ENCODE results near the gene MRPL9.

The MRPL9 gene

GRCh38 chr1:151809290-151809984 lies 46.1 kb upstream of the MRPL9 start:
- Histone ChIP-seq H3K27ac (ENCODE audit: low read length) (no peak overlapping the region), H3K27me3 (replicated peaks; ENCODE audit: insufficient read depth, low read length) (no peaks in the 10 kb centered on the region), H3K4me2 (ENCODE audit: low read depth, low read length) (no peak overlapping the region), H3F3A (ENCODE audit: insufficient read depth, low read length) (no peaks in the 10 kb centered on the region), H3K9ac (ENCODE audit: low read length) (no peak overlapping the region), H3K36me3 (replicated peaks; ENCODE audit: insufficient read depth, low read length) (no peaks in the 10 kb centered on the region), H3K9me3 (replicated peaks; ENCODE audit: insufficient read depth, low read length) (no peaks in the 10 kb centered on the region), H3K4me1 (ENCODE audit: low read length) (peaks cover 1% of the 10 kb centered on the region; the same call in 1 of the 2 replicates), H3K9me2 (replicated peaks; ENCODE audit: insufficient read depth, low read length) (no peaks in the 10 kb centered on the region), H3K4me3 (ENCODE audit: low read length) (no peak overlapping the region), H4K20me1 (ENCODE audit: insufficient read depth, low read length) (no peaks in the 10 kb centered on the region), H2AFZ (ENCODE audit: low read length) (no peak overlapping the region), H3K79me2 (ENCODE audit: low read length) (no peaks in the 10 kb centered on the region)
- TF ChIP-seq EZH2phosphoT487 (IDR thresholded peaks at IDR 0.05; ENCODE audit: low read length) = no peak
- TF ChIP-seq CTCF (IDR thresholded peaks at IDR 0.05; ENCODE audit: low read length) = no peak
- no peak for TF ChIP-seq EZH2 (optimal IDR thresholded peaks at IDR 0.05; ENCODE audit: low read depth, low read length)
- no peak for DNase-seq

GRCh38 chr1:151807766-151808165 lies 44.5 kb upstream of the MRPL9 start:
- no peaks in the 10 kb centered on the region for H3K9me2 ChIP-seq (replicated peaks; ENCODE audit: insufficient read depth, low read length)
- TF ChIP-seq CTCF (IDR thresholded peaks at IDR 0.05; ENCODE audit: low read length) (no peak), EZH2 (optimal IDR thresholded peaks at IDR 0.05; ENCODE audit: low read depth, low read length) (no peak), EZH2phosphoT487 (IDR thresholded peaks at IDR 0.05; ENCODE audit: low read length) (no peak)
- no peaks in the 10 kb centered on the region for H3K9me3 ChIP-seq (replicated peaks; ENCODE audit: insufficient read depth, low read length)
- H4K20me1 ChIP-seq (ENCODE audit: insufficient read depth, low read length) = no peaks in the 10 kb centered on the region
- H3K36me3 ChIP-seq (replicated peaks; ENCODE audit: insufficient read depth, low read length) = no peaks in the 10 kb centered on the region
- no peak overlapping the region for H2AFZ ChIP-seq (ENCODE audit: low read length)
- H3K4me1 ChIP-seq (ENCODE audit: low read length) = no peaks in the 10 kb centered on the region
- no peak overlapping the region for H3K9ac ChIP-seq (ENCODE audit: low read length)
- no peak overlapping the region for H3K4me3 ChIP-seq (ENCODE audit: low read length)
- no peaks in the 10 kb centered on the region for H3K27me3 ChIP-seq (replicated peaks; ENCODE audit: insufficient read depth, low read length)
- no peak for DNase-seq
- H3K27ac ChIP-seq (ENCODE audit: low read length) = no peak overlapping the region
- H3F3A ChIP-seq (ENCODE audit: insufficient read depth, low read length) = no peaks in the 10 kb centered on the region
- no peaks in the 10 kb centered on the region for H3K79me2 ChIP-seq (ENCODE audit: low read length)
- no peak overlapping the region for H3K4me2 ChIP-seq (ENCODE audit: low read depth, low read length)

GRCh38 chr1:151807131-151807530 lies 43.8 kb upstream of the MRPL9 start:
- no peaks in the 10 kb centered on the region for H4K20me1 ChIP-seq (ENCODE audit: insufficient read depth, low read length)
- H3F3A ChIP-seq (ENCODE audit: insufficient read depth, low read length) = no peaks in the 10 kb centered on the region
- H3K9ac ChIP-seq (ENCODE audit: low read length) = no peak overlapping the region
- no peaks in the 10 kb centered on the region for H3K36me3 ChIP-seq (replicated peaks; ENCODE audit: insufficient read depth, low read length)
- H3K4me3 ChIP-seq (ENCODE audit: low read length) = no peak overlapping the region
- H3K79me2 ChIP-seq (ENCODE audit: low read length) = no peaks in the 10 kb centered on the region
- H2AFZ ChIP-seq (ENCODE audit: low read length) = no peak overlapping the region
- H3K4me2 ChIP-seq (ENCODE audit: low read depth, low read length) = no peak overlapping the region
- no peak overlapping the region for H3K27ac ChIP-seq (ENCODE audit: low read length)
- no peaks in the 10 kb centered on the region; the same call in 1 of the 2 replicates for H3K27me3 ChIP-seq (replicated peaks; ENCODE audit: insufficient read depth, low read length)
- no peaks in the 10 kb centered on the region for H3K9me2 ChIP-seq (replicated peaks; ENCODE audit: insufficient read depth, low read length)
- no peak for DNase-seq
- no peaks in the 10 kb centered on the region for H3K4me1 ChIP-seq (ENCODE audit: low read length)
- TF ChIP-seq CTCF (IDR thresholded peaks at IDR 0.05; ENCODE audit: low read length) (no peak), EZH2 (optimal IDR thresholded peaks at IDR 0.05; ENCODE audit: low read depth, low read length) (no peak), EZH2phosphoT487 (IDR thresholded peaks at IDR 0.05; ENCODE audit: low read length) (no peak)
- no peaks in the 10 kb centered on the region for H3K9me3 ChIP-seq (replicated peaks; ENCODE audit: insufficient read depth, low read length)
